GM18867 (cell line): ENCODE measurements around the gene CGREF1.
A peak's percentile ranks its signal among the peaks of the same experiment; 100 is the strongest.
"Not testable (repeated sequence)": the region's sequence is repeated elsewhere in the genome, so short reads cannot be mapped to it uniquely, and the experiment has no call there.

Source experiments
- ATAC-seq: cut with Tn5 transposase; IDR thresholded peaks from one replicate; pipeline ENCODE4 v1.9.1; 2021; ENCODE audit warnings: mild to moderate bottlenecking, moderate library complexity; ENCODE audit not compliant: unreplicated experiment

The CGREF1 gene

GRCh38 chr2:27088634-27089033 is 30.3 kb downstream of the CGREF1 start:
- no peak for ATAC-seq

- ATAC-seq: no peak
Measured at GRCh38 chr2:27087823-27088410, 31.0 kb downstream of the CGREF1 start.

- peak; percentile 6 for ATAC-seq
Measured at GRCh38 chr2:27086724-27087593, 32.0 kb downstream of the CGREF1 start, which contains the start of gene KHK. TSS of gene KHK (plus strand) at chr2:27086772. CDS start at chr2:27087260, 488 bp downstream.

GRCh38 chr2:27086090-27086723 is 32.7 kb downstream of the CGREF1 start:
- peak; percentile 78 for ATAC-seq

- peak; percentile 6 for ATAC-seq
Measured at GRCh38 chr2:27085673-27086089, 33.2 kb downstream of the CGREF1 start.

GRCh38 chr2:27085062-27085672 is 33.8 kb downstream of the CGREF1 start:
- no peak for ATAC-seq

- no peak for ATAC-seq
Measured at GRCh38 chr2:27084297-27085061, 34.4 kb downstream of the CGREF1 start.

GRCh38 chr2:27083410-27084296 is 35.3 kb downstream of the CGREF1 start:
- no peak for ATAC-seq

GRCh38 chr2:27082773-27083409 is 36.0 kb downstream of the CGREF1 start:
- no peak for ATAC-seq

- ATAC-seq: no peak
Measured at GRCh38 chr2:27081984-27082772, 36.8 kb downstream of the CGREF1 start.

- no peak for ATAC-seq
Measured at GRCh38 chr2:27080603-27080936, 38.4 kb downstream of the CGREF1 start.

- ATAC-seq: no peak
Measured at GRCh38 chr2:27080140-27080469, 38.8 kb downstream of the CGREF1 start.

GRCh38 chr2:27079233-27080139 is 39.4 kb downstream of the CGREF1 start:
- ATAC-seq: no peak

- ATAC-seq: no peak
Measured at GRCh38 chr2:27078267-27079194, 40.4 kb downstream of the CGREF1 start, which contains the start of gene EMILIN1. TSS of gene EMILIN1 (plus strand) at chr2:27078615. CDS start at chr2:27079066, 451 bp downstream.

GRCh38 chr2:27077231-27077630 is 41.7 kb downstream of the CGREF1 start:
- ATAC-seq: no peak

GRCh38 chr2:27076323-27076722 is 42.6 kb downstream of the CGREF1 start:
- ATAC-seq: no peak

- not testable (repeated sequence) for ATAC-seq
Measured at GRCh38 chr2:27075566-27075871, 43.4 kb downstream of the CGREF1 start.
